Measurements from ENCODE around the gene DAB2. TPM values are rescaled to one million over a fixed set of nuclear protein-coding genes. Genes with fewer than 3 reads are reported as not detected.

The DAB2 gene
- total RNA-seq, 4 donors from 2014 or later: 107 to 293 (median 247) TPM

- TF ChIP-seq CTCF (IDR thresholded peaks at IDR 0.05; ENCODE audit: low read depth): no peak
Observed at GRCh38 chr5:39466846-39467245, 42.1 kb upstream of the DAB2 start.

- no peak for TF ChIP-seq CTCF (IDR thresholded peaks at IDR 0.05; ENCODE audit: low read depth)
Observed at GRCh38 chr5:39465843-39466242, 41.1 kb upstream of the DAB2 start.

GRCh38 chr5:39465097-39465496, 40.3 kb upstream of the DAB2 start:
- no peak for TF ChIP-seq CTCF (IDR thresholded peaks at IDR 0.05; ENCODE audit: low read depth)

GRCh38 chr5:39464088-39464487, 39.3 kb upstream of the DAB2 start:
- no peak for TF ChIP-seq CTCF (IDR thresholded peaks at IDR 0.05; ENCODE audit: low read depth)

- no peak for TF ChIP-seq CTCF (IDR thresholded peaks at IDR 0.05; ENCODE audit: low read depth)
Observed at GRCh38 chr5:39462211-39462610, 37.4 kb upstream of the DAB2 start.

GRCh38 chr5:39461007-39461682, 36.4 kb upstream of the DAB2 start:
- TF ChIP-seq CTCF (IDR thresholded peaks at IDR 0.05; ENCODE audit: low read depth): no peak

- no peak for TF ChIP-seq CTCF (IDR thresholded peaks at IDR 0.05; ENCODE audit: low read depth)
Observed at GRCh38 chr5:39459907-39460306, 35.1 kb upstream of the DAB2 start.

All from subcutaneous adipose tissue (tissue), 4 donors.